Natural killer cell treated with Interleukin-12 subunit alpha and Interleukin-12 subunit beta and Interleukin-15 and Interleukin-18, amount 100 ng/mL, for 72 hours (primary cell): ENCODE measurements around the gene ARPC2. TPM values are rescaled to one million over a fixed set of nuclear protein-coding genes. Genes with fewer than 3 reads are reported as not detected.
"Not testable (repeated sequence)": the region's sequence is repeated elsewhere in the genome, so short reads cannot be mapped to it uniquely, and the experiment has no call there.

ENCODE experiments used
- ATAC-seq, 2 donors: fragments of 150-1000 bp; cut with Tn5 transposase in 1 of 2; sonication (Bioruptor Pico), chemical (Tn5 transposase) in 1 of 2; 2 replicates each; pipeline ENCODE4 v1.10.0; 2021
- DNase-seq: peaks from one replicate; pipeline ENCODE4 v3.0.0; 2022; ENCODE audit warnings: low spot score
- H3K27ac Mint-ChIP-seq, 2 donors: 1 replicate in 1 of 2; 2 replicates in 1 of 2; pipeline ENCODE4 v1.8.0; 2022; ENCODE audit warnings: mixed read lengths in 2 of 2, mild to moderate bottlenecking in 1 of 2, moderate library complexity in 1 of 2
- H3K27me3 Mint-ChIP-seq, 2 donors: 1 replicate in 1 of 2; 2 replicates in 1 of 2; pipeline ENCODE4 v1.8.0; 2022; ENCODE audit warnings: mixed read lengths in 2 of 2
- H3K36me3 Mint-ChIP-seq: one replicate; pipeline ENCODE4 v1.8.0; 2022; ENCODE audit warnings: mixed read lengths
- H3K4me1 Mint-ChIP-seq, 2 donors: 1 replicate in 1 of 2; 2 replicates in 1 of 2; pipeline ENCODE4 v1.8.0; 2022; ENCODE audit warnings: low read depth in 2 of 2, mixed read lengths in 2 of 2, mild to moderate bottlenecking in 1 of 2
- H3K4me3 Mint-ChIP-seq: one replicate; pipeline ENCODE4 v1.8.0; 2022; ENCODE audit warnings: mixed read lengths
- H3K9me3 Mint-ChIP-seq: 2 replicates; pipeline ENCODE4 v1.8.0; 2022; ENCODE audit warnings: mixed read lengths
- total RNA-seq, 2 donors: library from RNA; stranded (reverse); gene quantifications; one replicate each; pipeline ENCODE4 v1.2.3, GENCODE V29; 2022

Gene ARPC2
- total RNA-seq, 2 donors from 2014 or later = 509 to 675 TPM

DNA sequence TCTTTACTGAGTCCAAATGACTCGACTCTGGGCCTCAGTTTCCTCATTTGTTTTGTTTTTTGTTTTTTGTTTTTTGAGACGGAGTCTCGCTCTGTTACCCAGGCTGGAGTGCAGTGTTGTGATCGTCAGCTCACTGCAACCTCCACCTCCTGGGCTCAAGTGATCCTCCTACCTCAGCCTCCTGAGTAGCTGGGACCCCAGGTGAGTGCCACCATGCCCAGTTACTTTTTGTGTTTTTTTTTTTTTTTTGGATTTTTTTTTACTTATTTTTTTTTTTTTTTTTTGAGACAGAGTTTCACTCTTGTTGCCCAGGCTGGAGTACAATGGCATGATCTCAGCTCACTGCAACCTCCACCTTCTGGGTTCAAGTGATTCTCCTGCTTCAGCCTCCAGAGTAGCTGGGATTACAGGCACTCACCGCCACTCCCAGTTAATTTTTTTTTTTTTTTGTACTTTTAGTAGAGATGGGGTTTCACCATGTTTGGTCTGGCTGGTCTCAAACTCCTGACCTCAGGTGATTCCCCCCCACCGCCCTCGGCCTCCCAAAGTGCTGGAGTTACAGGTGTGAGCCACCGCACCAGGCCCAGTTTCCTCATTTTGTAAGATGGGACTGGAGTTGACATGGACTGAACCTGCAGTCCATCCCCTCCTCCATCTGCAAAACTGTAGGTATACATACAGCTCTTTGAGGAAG is 56.4 kb downstream of the ARPC2 start:
- H3K27ac Mint-ChIP-seq = peak overlapping the region; percentile 41 to 51
- not testable (repeated sequence) for H3K4me3 Mint-ChIP-seq, ATAC-seq, H3K36me3 Mint-ChIP-seq, DNase-seq, H3K9me3 Mint-ChIP-seq, H3K27me3 Mint-ChIP-seq
- H3K4me1 Mint-ChIP-seq = peaks cover 31% of the 10 kb centered on the region in 2 donors

DNA sequence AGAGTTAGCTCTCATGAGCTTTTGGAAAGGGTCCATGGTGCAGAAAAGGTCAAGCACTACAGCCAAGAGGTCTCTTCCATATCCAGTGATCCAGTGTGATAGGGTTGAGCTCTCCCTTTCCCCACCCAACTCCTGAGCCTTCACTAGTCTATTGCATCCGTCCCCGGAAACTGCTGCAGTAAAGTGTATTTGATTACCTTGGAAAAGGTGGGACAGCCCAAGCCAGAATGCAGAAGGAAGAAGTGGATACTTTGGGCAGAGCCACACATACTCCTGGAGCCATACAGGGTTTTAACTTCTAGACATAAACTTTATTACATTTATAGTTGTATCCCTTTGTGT is 56.9 kb downstream of the ARPC2 start:
- Mint-ChIP-seq H3K36me3 (peaks cover 9% of the 10 kb centered on the region), H3K9me3 (no peaks in the 10 kb centered on the region), H3K27me3 (no peaks in the 10 kb centered on the region), H3K4me1 (peaks cover 31% of the 10 kb centered on the region in 2 donors), H3K27ac (peak overlapping the region; percentile 41 to 51), H3K4me3 (no peak overlapping the region)
- ATAC-seq (no peak), DNase-seq (no peak)

DNA sequence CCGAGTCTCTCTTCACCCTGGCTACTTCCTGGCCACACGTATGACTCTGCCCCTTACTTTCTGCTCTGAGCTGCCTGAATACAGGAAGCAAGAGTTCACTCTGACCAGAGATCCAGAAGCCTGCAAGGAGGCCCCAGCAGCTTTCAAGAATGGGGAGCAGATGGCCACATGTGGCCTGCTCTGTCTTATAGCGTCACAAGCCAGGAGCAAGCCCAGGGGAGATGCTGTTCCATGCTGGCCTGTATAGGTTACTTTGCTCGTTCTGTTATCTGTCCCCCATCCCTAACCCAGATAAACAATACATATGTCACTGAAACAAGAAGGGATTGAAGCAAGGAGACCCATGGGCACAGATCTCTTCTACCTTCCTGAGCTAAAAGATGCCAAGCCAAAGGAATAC is 57.6 kb downstream of the ARPC2 start:
- Mint-ChIP-seq H3K9me3 (no peaks in the 10 kb centered on the region), H3K4me1 (peaks cover 25 to 26% of the 10 kb centered on the region in 2 donors), H3K27me3 (no peaks in the 10 kb centered on the region), H3K36me3 (peaks cover 9% of the 10 kb centered on the region), H3K27ac (peak overlapping the region; percentile 41 to 51), H3K4me3 (no peak overlapping the region)
- DNase-seq = no peak
- ATAC-seq = no peak

DNA sequence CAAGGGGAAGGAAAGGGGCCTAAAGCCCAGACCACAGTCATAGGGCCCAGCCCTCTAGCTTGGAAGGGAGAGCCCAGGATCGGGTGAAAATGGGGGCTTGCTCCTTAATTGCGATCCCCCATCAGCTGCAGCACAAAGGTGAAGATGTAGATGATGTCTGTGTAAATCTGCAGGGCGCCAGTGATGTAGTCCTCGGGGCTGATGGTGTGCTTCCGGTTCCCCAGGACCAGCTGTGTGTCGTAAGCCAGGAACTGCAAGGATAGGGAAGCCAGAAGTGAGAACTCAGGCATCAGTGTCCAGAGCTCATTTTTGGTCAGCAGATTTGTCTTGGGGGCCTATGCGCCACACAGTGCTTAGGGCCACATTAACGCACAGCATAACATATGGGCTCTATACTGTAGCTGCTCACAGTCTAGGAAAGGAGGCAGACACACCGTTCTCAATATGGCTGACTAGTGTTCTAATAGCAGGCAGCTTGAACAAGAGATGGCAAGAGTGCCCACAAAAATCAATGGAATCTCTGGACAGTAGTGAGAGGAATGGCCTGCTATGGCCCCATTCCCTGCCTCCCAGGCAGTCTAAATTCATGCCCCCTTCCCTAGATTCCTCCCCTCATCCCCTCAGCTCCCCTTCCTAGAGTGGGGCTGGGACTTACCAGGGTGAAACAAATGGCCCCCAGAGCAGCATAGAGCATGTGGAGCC is 58.5 kb downstream of the ARPC2 start:
- peaks cover 9% of the 10 kb centered on the region for H3K36me3 Mint-ChIP-seq
- peak overlapping the region in 1 of 2 donors; percentile 29 for H3K27ac Mint-ChIP-seq
- peaks cover 17 to 29% of the 10 kb centered on the region in 2 donors for H3K4me1 Mint-ChIP-seq
- no peak overlapping the region for H3K4me3 Mint-ChIP-seq
- no peaks in the 10 kb centered on the region for H3K27me3 Mint-ChIP-seq
- DNase-seq = no peak
- no peak for ATAC-seq
- H3K9me3 Mint-ChIP-seq = no peaks in the 10 kb centered on the region

DNA sequence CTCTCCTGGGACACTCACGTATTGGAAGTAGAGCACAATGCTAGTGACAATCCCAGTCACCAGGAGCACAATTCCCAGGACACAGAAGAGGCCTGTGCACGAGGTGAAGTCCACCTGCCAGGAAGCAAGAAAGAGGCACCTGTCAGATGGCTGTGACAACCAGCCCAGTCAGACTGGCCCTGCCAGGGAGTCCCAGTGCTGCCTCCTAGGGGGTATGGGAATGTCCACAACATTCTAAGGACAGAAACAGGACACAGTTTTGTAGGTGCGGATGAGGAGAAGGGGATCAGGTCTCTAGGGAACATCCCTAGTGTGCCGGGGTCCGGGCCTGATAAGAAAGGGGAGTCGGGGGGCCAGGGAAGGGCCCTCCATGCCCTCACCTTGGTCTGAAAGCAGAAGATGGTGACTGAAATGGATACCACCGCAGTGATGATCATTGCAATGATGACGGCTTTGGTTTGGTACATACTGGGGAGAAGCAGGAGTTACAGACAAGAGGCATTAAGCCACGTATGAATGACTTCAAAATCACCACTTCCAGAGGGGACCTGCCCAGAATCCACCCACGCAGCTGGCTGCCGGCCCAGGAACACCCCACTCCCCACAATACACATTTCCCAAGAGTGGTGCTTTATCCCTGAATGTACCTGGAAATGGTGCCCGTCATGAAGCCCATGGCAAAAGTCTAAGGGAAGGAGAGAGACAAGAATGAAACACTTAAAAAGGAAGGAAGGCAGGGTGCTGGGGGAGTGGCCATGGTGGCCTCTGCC is 60.2 kb downstream of the ARPC2 start:
- Mint-ChIP-seq H3K4me3 (no peak overlapping the region), H3K27ac (peak overlapping the region; percentile 58 to 82), H3K27me3 (no peaks in the 10 kb centered on the region), H3K4me1 (peaks cover under 1 to 17% of the 10 kb centered on the region in 2 donors), H3K36me3 (peaks cover 9% of the 10 kb centered on the region), H3K9me3 (no peaks in the 10 kb centered on the region)
- ATAC-seq = no peak
- DNase-seq = no peak

DNA sequence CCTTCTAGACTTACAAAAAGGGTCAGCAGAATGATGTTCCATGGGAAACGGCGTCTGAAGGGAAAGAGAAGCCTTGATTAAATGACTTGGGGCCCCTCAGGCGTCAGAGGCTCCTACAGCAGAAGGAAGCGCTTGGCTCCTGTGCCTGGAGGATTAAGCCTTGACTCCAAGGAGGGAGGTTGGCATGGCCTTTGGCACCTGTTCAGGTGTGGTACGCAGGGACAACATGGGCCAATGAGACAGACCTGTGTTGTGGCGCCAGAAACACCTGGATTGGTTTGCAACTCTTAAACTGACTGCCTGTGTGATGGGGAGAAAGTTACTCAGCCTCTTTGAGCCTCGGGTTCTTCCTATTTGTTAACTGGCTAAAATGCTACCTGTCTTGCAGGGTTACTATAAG is 60.9 kb downstream of the ARPC2 start:
- ATAC-seq (no peak), DNase-seq (no peak)
- H3K4me3 Mint-ChIP-seq = no peak overlapping the region
- H3K4me1 Mint-ChIP-seq = peaks cover 0 to 15% of the 10 kb centered on the region in 2 donors
- H3K36me3 Mint-ChIP-seq = peaks cover 9% of the 10 kb centered on the region
- H3K9me3 Mint-ChIP-seq = no peaks in the 10 kb centered on the region
- no peaks in the 10 kb centered on the region for H3K27me3 Mint-ChIP-seq
- peak overlapping the region; percentile 58 to 82 for H3K27ac Mint-ChIP-seq

DNA sequence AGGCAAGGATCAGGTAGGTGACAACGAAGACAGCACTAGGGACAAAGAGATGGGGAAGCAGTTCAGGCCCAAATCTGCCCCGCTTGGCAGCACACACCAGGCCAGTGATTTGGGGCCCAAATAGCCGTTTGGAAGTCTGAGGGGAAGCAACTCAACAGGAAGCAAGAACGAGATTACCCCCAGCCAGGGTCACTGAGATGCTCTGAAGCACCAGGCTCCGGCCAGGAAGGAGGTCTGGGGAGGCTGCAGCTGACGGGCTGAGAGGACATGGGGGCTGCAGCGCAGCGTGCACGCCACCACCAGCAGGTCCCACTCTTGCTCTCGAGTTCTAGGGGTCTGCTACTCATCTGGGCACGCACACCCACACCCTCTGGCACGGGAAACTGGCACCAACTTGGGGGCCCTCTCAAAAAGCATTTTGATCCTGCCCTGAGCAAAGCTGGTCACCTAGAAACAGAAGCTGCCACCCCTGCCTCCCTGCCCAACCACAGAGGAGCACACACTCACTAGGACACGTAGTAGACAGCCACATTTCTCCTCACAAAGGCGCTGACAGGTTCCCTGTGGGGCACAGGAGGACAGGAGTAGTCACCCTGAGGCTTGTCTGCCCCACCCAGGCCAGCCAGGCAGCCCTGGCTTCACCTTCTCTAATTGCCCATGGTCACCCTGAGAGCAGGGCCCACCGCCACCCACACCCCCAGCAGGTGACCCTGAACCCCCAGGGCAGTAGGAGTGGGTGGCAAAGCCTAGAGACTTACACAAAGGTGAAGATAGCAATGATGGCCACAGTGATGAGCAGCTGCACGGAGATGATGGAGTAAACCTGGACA is 61.8 kb downstream of the ARPC2 start:
- ATAC-seq (no peak), DNase-seq (no peak)
- H3K27ac Mint-ChIP-seq = no peak overlapping the region
- H3K27me3 Mint-ChIP-seq = no peaks in the 10 kb centered on the region
- peaks cover 0 to 18% of the 10 kb centered on the region in 2 donors for H3K4me1 Mint-ChIP-seq
- H3K4me3 Mint-ChIP-seq = no peak overlapping the region
- peaks cover 9% of the 10 kb centered on the region for H3K36me3 Mint-ChIP-seq
- no peaks in the 10 kb centered on the region for H3K9me3 Mint-ChIP-seq

DNA sequence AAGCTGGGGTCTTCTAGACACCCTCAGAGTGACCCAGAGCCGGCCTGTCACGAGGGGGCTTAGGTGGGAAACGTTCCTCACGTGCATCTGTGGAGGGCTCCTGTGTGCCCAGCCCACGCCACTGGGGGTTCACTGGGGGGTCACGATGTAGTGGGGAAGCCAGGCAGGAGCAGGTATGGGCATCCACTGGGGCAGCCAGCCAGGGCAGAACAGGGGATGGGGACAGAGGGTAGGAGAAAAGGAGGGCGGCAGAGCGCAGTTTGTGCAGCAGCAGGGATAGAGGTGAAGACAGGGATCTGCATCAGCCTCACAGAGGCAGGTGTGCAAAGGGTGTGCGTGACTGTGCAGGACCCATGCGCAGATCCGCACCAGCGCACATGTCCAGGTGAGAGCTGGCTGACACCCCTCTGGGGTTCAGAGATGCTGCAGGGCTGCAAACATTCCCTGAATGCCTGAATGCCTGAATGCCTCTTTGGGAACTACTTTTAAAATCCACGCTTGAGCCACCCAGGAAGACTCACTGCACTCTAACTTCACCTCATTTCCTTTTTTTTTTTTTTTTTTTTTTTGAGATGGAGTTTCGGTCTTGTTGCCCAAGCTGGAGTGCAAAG is 63.4 kb downstream of the ARPC2 start:
- H3K4me1 Mint-ChIP-seq = peaks cover 13 to 25% of the 10 kb centered on the region in 2 donors
- peaks cover 9% of the 10 kb centered on the region for H3K36me3 Mint-ChIP-seq
- H3K27me3 Mint-ChIP-seq = no peaks in the 10 kb centered on the region
- no peaks in the 10 kb centered on the region for H3K9me3 Mint-ChIP-seq
- DNase-seq (no peak), ATAC-seq (no peak)
- no peak overlapping the region for H3K4me3 Mint-ChIP-seq
- peak overlapping the region in 1 of 2 donors; percentile 84 for H3K27ac Mint-ChIP-seq

DNA sequence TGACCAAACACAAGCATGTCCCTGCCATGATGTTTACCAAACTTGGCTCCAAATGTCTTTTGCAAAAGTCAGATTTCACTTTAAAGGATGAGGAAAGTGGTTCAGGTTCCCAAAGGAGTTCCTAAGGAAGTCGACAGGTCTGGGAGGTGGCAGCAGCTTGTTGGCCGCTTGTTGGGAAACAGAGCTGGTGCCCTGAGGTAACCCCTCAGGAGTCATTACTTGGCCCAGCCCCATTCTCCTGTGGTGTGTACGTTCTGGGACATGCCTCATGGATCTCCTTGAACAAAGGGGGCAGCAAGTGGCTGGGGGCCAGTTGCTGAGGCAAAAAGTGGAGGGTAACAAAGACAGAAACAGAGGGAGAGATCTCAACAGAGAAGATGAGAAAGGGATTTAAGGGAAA is 64.5 kb downstream of the ARPC2 start:
- Mint-ChIP-seq H3K4me3 (no peak overlapping the region), H3K4me1 (peaks cover 24 to 35% of the 10 kb centered on the region in 2 donors), H3K27me3 (no peaks in the 10 kb centered on the region), H3K36me3 (peaks cover 9% of the 10 kb centered on the region), H3K27ac (peak overlapping the region; percentile 67 to 75), H3K9me3 (no peaks in the 10 kb centered on the region)
- DNase-seq (no peak), ATAC-seq (no peak)

DNA sequence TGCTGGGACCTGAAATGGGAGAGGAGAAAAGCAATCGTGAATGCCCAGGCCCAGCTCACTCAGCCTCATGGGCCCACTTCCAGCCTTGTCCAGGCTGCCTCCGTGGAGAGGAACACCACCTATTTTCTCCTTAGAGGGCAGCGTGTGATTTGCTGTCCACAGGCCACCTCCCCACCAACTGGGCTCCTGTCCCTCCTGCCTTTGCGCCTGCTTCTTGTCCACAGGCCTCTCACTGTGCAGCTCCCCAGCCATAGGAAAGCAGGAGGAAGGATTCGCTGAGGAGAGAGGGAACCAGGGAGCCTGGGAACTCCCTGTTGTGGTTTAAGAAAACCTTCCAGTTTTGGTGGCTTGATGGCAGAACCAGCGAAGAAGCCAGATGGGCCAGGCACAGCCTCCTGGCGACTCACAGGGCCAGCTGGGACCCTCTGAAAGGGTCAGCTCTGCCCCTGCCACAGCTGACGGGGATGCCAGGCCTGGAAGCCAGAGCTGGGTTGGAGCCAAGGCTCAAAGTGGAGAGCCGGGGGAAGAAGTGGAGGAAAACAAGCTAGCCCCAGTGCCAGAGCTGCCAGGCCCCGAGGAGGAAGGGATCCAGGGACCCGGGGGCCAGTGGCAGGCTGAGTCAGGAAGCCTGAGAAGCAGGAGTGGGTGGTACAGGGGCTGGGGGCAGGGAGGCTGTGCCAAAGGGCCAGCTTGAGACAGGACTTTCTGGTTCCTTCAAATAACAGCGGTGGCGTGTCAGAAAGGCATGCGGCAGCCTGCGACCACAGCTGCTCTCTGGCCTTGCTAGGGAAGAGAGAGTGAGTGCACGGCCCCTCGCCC is 65.4 kb downstream of the ARPC2 start:
- H3K27ac Mint-ChIP-seq = peak overlapping the region; percentile 98 to 99
- ATAC-seq = no peak
- DNase-seq = no peak
- H3K4me3 Mint-ChIP-seq = no peak overlapping the region
- H3K36me3 Mint-ChIP-seq = peaks cover 2% of the 10 kb centered on the region
- no peaks in the 10 kb centered on the region for H3K9me3 Mint-ChIP-seq
- H3K4me1 Mint-ChIP-seq = peaks cover 33 to 45% of the 10 kb centered on the region in 2 donors
- H3K27me3 Mint-ChIP-seq = no peaks in the 10 kb centered on the region

DNA sequence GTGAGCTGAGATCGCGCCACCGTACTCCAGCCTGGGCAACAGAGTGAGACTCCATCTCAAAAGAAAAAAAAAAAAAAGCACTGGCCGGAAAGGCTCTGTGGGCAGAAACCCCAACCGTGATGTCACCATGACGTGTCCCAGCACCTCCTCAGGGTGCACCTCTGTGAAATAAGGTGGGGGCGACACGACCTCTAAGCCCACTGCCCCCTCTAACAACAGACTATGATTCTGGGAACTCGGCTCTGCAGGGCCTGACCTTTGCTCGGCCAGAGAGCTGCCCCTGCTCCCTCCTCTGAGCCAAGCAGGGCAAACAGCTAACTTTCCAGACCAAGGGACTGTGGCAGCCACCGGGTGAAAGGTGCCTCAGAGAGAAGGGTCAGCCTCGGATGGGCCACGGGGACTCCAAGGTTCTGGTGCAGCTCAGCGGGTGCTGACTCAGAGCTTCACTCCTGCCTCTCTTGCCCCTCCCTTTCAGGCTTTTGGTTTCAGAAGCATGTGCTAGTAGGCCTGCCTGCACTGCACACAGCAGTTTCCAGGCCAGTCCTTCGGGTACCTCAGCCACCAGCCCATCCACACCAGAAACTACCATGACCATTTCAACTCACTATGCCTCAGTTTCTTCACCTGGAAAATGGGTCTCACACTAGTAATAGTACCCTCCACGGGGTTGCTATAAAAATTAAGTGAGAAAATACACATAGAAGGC is 67.3 kb downstream of the ARPC2 start:
- peak overlapping the region; percentile 98 to 99 for H3K27ac Mint-ChIP-seq
- H3K9me3 Mint-ChIP-seq = no peaks in the 10 kb centered on the region
- H3K27me3 Mint-ChIP-seq = no peaks in the 10 kb centered on the region
- ATAC-seq (peak; percentile 82 to 86), DNase-seq (peak; percentile 83)
- H3K4me1 Mint-ChIP-seq = peaks cover 47 to 56% of the 10 kb centered on the region in 2 donors
- H3K36me3 Mint-ChIP-seq = no peaks in the 10 kb centered on the region
- peak overlapping the region; percentile 92 for H3K4me3 Mint-ChIP-seq

DNA sequence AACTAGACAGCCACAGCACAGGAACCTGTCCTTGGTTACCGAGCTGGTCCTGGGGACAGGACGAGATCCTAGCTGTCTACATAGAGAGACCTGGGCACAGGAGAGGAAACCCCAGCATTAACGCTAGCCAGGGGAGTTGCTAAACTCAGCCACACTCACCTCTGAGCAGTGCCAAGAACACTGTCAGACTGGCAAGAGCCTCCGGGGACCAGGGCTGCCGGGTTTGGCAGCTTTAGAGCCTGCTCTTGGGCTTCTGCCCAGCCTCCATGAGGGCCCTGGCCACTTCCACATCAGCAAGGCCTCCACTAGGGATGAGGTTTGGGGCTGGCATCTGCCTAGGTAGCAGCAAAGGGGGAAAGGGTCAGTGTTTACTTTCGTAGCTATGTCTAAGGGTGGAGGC is 68.6 kb downstream of the ARPC2 start:
- DNase-seq = no peak
- Mint-ChIP-seq H3K27ac (peak overlapping the region; percentile 98 to 99), H3K9me3 (no peaks in the 10 kb centered on the region), H3K4me3 (peak overlapping the region; percentile 92), H3K27me3 (no peaks in the 10 kb centered on the region), H3K36me3 (no peaks in the 10 kb centered on the region), H3K4me1 (peaks cover 55 to 64% of the 10 kb centered on the region in 2 donors)
- ATAC-seq = no peak
